Activated effector memory CD4-positive, alpha-beta T cell treated with anti-CD3 and anti-CD28 coated beads, Interleukin-2, amount 50 U/mL, for 16 hours (primary cell): Measurements from ENCODE around the gene ZPBP2.
A peak's percentile ranks its signal among the peaks of the same experiment; 100 is the strongest.
"Not testable (repeated sequence)": the region's sequence is repeated elsewhere in the genome, so short reads cannot be mapped to it uniquely, and the experiment has no call there.

Experiments
- DNase-seq: peaks from one replicate; pipeline ENCODE4 v3.0.0-alpha.2; 2020

The ZPBP2 gene

GRCh38 chr17:39867880-39868553 lies at the start of gene ZPBP2:
TSS of gene ZPBP2 (plus strand) at chr17:39868202. CDS start at chr17:39868355, 153 bp downstream.
- peak; percentile 87 for DNase-seq

DNA sequence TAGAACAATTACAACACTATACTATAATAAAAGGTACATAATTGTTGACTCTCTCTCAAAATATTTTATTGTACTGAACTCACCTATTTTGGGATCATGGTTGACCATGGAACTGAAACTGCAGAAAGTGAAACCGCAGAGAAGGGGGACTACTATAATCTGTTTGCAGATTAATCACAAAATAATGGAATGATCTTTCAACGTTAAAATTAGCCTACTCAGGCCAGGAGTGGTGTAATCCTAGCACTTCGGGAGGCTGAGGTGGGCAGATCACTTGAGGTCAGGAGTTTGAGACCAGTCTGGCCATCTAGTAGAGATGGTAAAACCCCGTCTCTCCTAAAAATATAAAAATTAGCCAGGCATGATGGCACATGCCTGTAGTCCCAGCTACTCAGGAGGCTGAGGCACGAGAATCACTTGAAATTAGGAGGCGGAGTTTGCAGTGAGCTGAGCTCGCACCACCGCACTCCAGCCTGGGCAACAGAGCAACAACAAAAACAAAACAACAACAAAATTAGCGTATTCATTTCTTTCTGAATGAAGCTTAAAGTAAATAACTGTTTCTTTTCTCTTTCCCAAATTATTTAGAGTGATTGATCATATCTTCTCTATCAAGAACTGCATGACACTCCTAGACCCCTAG lies 49.5 kb upstream of the ZPBP2 start:
- DNase-seq, result no peak

DNA sequence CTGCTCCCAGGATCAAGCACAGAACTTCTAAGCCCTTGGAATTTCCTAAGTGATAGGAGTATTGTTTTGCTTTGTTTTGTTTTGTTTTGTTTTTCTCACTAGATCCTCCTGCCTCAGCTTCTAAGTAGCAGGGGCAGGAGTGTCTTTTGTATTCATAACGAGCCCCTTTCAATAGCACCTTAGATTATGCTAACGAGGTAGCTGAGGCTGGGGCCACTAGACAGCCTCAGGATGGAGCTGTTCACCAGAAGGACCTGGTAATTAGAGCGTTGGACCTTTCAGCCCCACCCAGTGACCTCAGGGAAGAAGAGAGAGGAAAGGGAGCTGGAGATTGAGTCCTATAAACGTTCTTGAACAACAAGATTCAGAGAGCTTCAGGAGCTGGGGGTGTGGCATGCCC lies 47.5 kb upstream of the ZPBP2 start:
- no peak for DNase-seq

- no peak for DNase-seq
Measured at GRCh38 chr17:39820987-39821386, 47.0 kb upstream of the ZPBP2 start.

GRCh38 chr17:39822051-39822451 lies 46.0 kb upstream of the ZPBP2 start:
- DNase-seq, result no peak

GRCh38 chr17:39823407-39824054 lies 44.5 kb upstream of the ZPBP2 start:
- no peak for DNase-seq

- no peak for DNase-seq
Measured at GRCh38 chr17:39826334-39826733, 41.7 kb upstream of the ZPBP2 start.

GRCh38 chr17:39828443-39828842 lies 39.6 kb upstream of the ZPBP2 start:
- DNase-seq, result no peak

GRCh38 chr17:39831588-39831987 lies 36.4 kb upstream of the ZPBP2 start:
- no peak for DNase-seq

DNA sequence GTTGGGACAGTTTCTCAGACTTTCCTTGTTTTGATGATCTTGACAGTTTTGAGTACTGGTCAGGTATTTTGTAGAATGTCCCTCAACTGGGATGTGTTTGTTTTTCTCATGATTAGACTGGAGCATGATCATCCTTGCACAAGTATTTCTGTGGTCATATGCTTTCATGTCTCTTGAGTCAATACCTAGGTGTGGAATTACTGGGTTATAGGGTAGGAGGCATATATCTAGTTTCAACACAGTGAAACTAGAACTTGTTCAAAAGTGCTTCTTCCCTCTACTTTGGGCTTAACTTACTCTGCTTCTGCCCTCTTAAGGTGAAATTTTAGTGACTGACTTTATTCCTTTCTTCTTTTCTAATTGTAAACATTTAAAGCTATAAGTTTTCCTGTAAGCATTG lies 34.0 kb upstream of the ZPBP2 start:
- DNase-seq, result no peak

DNA sequence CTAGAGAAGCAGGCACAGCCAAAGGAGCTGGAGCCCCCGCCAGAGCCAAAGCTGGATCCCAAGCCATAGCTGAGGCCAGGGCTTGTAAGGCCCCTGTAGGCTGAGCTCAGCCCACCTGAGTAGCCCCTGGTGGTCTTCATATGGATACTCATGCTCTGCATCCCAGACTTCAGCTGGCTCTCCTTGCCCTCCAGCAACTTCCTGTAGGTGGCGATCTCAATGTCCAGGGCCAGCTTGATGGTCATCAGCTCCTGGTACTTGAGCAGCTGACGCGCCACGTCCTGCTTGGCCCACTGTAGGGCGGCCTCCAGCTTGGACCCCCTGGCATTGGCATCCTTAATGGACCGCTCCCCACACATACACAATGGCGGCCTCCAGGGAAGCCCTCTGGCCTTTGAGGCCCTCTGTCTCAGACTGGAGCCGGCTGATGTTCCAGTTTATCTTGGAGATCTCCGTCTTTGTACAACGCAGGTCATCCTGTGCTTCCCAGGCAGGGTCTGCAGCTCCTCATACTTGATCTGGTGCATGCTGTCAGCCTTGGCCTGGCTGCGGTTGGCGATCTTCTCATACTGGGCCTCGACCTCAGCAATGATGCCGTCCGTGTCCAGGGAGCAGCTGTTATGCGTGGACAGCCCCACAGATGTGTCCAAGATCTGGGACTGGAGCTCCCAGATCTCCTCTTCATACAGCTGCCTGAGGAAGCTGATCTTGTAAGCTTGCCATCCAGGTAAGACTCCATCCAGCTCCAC lies 32.8 kb upstream of the ZPBP2 start:
- DNase-seq, result no peak

- DNase-seq, result no peak
Measured at GRCh38 chr17:39836117-39836516, 31.9 kb upstream of the ZPBP2 start.

DNA sequence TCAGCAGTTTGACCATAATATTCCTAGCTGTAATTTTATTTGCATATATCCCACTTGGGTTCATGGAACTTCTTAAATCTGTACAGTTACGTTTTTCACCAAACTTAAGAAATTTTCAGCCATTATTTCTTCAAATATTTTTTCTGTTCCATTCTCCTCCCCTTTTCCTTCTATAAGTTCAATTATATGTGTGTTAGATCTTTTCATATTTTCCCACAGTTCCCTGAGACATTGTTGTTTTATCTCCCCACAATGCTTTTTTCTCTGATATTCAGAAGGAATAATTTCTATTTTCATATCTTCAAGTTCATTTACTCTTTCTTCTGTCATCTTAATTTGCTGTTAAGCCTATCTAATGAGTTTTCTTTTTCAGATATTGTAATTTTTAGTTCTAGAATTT lies 29.9 kb upstream of the ZPBP2 start:
- no peak for DNase-seq

- no peak for DNase-seq
Measured at GRCh38 chr17:39838784-39839183, 29.2 kb upstream of the ZPBP2 start.

DNA sequence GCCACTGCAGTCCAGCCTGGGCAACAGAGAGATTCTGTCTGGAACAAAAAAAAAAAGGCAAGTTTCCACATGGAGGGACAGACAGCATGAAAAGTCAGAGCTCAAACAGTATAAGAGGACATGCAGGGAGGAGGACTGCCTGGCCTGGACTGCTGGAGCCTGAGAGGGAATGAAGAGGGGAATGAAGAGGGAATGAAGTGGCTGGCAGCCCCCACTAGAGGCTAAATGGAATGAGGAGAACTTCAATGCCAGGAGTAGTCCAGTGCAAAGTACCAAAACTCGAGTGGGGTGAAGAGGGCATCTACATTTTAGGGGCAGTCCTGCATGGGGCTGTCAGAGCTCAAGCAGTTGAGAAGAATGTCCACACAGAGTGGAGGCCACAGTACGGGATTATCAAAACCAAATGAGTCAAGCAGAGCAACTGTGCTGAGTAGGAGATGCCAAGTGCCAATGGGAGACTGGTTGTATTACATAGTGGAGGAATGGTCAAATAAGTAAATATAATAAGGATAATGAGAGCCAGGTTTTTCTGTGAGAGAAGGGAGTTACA lies 26.8 kb upstream of the ZPBP2 start:
- no peak for DNase-seq

DNA sequence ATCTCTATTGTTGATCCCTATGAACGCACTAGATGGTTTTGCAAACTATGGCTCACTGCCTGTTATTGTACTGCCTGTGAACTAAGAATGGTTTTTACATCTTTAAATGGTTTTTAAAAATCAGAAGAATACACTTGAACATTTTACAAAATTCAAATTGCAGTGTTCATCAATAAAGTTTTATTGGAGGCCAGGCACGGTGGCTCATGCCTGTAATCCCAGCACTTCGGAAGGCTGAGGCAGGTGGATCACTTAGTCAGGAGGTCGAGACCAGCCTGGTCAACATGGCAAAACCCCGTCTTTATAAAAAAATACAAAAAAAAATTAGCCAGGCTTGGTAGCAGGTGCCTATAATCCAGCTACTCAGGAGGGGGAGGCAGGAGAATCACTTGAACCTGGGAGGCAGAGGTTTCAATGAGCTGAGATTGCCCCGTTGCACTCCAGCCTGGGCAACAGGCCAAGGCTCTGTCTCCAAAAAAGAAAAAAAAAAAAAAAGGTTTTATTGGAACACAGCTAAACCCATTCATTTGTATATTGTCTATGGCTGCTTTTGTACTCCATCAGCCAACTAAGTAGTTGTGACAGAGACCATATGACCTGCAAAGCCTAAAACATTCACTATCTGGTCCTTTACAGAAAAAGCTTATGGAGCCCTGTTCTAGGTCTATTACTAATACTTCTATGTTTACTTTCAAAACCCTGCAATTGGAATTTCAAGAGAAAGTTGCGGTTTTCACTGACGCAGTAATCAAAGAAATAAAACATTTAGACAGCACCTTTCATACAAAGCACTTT lies 22.8 kb upstream of the ZPBP2 start:
- DNase-seq, result no peak

- no peak for DNase-seq
Measured at GRCh38 chr17:39846205-39846604, 21.8 kb upstream of the ZPBP2 start.

- DNase-seq, result no peak
Measured at GRCh38 chr17:39848600-39848999, 19.4 kb upstream of the ZPBP2 start.

DNA sequence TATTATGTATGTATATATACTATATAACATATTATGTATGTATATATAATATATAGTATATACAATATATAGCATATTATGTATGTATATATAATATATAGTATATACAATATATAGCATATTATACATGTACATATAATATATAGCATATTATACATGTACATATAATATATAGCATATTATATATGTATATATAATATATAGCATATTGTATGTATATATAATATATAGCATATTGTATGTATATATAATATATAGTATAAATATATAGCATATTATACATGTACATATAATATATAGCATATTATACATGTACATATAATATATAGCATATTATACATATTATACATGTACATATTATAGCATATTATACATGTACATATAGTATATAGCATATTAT lies 17.8 kb upstream of the ZPBP2 start:
- not testable (repeated sequence) for DNase-seq

DNA sequence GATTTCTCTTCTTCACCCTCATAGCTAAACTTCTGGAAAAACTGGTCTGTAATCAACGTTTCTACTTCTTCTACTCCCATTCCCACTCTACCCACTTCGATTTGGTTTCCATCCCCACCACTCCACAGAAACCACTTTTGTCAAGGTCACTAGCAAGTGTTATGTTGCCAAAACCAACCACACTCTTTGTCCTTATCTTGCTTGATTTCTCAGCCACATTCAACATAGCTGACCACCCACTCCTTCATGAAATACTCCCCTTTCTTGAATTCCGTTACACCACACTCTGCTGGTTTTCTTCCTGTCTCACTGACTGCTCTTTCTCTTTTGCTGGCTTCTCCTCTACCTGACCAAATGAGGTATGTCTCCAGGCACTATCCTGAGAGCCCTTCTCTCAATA lies 15.8 kb upstream of the ZPBP2 start:
- no peak for DNase-seq

DNA sequence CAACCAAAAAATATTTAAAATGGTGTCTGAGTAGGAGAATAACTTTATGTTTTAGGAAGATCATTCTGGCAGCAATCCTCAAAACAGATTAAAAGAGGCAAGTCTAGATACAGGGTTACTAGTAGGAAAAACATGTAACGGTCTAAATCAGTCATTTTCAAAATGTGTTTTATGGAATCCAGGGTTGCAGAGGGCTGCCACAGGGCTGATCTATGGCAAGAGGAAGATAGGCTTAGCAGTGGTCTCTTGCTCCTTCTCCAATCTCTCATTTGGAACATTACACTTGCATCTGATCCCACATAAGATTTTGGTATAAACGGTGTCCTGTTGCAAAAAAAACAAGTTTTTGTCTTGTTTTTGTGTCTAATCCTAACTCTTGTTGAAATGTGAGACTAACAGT lies 13.1 kb upstream of the ZPBP2 start:
- no peak for DNase-seq

DNA sequence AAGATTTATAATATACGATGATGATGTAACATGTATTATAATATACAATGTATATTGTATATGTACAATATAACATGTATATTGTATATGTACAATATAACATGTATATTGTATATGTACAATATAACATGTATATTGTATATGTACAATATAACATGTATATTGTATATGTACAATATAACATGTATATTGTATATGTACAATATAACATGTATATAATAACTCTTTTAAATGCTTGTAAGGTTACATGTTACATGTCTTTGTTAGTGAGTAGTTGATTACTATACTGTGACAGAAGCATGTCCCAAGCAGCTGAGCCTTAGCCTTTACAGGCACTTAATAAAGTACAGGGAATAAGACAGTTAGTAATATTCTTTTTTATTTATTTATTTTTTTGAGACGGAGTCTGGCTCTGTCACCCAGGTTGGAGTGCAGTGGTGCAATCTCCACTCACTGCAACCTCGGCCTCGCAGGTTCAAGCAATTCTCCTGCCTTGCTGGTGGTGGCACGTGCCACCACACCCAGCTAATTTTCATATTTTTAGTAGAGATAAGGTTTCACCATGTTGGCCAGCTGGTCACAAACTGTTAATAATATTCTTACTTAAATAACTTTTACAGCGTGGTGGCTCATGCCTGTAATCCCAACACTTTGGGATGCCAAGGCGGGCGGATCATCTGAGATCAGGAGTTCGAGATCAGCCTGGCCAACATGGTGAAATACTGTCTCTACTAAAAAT lies 11.9 kb upstream of the ZPBP2 start:
- not testable (repeated sequence) for DNase-seq
